ENCODE data around the gene PRPF8. TPM values are rescaled to one million over a fixed set of nuclear protein-coding genes. Genes with fewer than 3 reads are reported as not detected.

PRPF8 gene
- total and polyA plus RNA-seq, 2 of the 13 experiments (the other 11 are each of a cell fraction or from before 2014, with no cell fraction given), result 112 to 179 TPM

DNA sequence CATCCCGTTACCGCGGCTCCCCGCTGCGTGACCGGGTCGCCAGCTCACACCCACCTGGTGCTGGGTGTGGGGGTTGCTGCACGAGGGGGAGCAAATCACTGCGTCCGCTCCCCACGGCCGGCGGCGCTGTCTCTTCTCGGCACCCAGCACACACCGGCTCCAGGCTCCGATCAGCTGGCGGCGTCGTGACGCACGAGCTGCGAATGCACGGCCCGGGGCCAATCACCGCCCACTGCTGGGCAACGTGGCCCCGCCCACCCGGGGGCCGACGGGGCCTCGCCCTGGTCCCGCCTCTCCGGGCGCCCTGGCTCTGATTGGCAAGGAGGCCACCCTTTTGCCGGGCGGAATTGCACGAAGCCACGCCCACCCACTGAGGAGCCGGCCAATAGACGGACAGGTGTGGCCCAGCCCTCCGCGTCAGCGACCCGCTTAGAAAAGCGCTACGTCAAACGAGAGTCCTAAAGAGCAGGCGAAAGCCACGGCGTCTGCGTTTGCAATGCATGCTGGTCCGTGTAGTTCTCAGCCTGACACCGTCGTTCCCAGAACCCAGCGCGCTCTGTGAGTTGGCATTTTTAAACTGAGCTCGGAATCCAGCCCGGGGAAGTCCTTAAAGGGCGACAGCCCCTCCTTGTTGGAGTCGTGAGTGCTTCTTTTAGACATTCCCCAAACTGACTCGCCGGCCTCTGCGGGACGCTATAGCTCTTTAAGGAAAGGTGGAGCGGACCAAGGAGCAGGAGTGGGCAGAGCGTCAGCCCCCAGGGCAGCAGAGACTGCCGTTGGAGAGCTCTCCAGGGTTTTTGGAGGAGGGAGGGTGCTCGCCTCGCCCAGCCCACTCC lies 31.6 kb upstream of the PRPF8 start (continued):
- TF ChIP-seq, protein P1, sequence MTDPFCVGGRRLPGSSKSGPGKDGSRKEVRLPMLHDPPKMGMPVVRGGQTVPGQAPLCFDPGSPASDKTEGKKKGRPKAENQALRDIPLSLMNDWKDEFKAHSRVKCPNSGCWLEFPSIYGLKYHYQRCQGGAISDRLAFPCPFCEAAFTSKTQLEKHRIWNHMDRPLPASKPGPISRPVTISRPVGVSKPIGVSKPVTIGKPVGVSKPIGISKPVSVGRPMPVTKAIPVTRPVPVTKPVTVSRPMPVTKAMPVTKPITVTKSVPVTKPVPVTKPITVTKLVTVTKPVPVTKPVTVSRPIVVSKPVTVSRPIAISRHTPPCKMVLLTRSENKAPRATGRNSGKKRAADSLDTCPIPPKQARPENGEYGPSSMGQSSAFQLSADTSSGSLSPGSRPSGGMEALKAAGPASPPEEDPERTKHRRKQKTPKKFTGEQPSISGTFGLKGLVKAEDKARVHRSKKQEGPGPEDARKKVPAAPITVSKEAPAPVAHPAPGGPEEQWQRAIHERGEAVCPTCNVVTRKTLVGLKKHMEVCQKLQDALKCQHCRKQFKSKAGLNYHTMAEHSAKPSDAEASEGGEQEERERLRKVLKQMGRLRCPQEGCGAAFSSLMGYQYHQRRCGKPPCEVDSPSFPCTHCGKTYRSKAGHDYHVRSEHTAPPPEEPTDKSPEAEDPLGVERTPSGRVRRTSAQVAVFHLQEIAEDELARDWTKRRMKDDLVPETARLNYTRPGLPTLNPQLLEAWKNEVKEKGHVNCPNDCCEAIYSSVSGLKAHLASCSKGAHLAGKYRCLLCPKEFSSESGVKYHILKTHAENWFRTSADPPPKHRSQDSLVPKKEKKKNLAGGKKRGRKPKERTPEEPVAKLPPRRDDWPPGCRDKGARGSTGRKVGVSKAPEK (CRISPR knock-in tag; IDR thresholded peaks at IDR 0.05; ENCODE audit: borderline replicate concordance), result no peak
- no peak for TF ChIP-seq ZNF282 (IDR thresholded peaks at IDR 0.05; ENCODE audit: partially characterized antibody)
- 0 out of 2 replicates have a peak, but pooled peaks have one; percentile 29 for TF ChIP-seq ZBTB7A (CRISPR knock-in tag; IDR thresholded peaks at IDR 0.05)
- no peak for TF ChIP-seq ZNF160 (CRISPR knock-in tag; IDR thresholded peaks at IDR 0.05)
- TF ChIP-seq, protein P2, sequence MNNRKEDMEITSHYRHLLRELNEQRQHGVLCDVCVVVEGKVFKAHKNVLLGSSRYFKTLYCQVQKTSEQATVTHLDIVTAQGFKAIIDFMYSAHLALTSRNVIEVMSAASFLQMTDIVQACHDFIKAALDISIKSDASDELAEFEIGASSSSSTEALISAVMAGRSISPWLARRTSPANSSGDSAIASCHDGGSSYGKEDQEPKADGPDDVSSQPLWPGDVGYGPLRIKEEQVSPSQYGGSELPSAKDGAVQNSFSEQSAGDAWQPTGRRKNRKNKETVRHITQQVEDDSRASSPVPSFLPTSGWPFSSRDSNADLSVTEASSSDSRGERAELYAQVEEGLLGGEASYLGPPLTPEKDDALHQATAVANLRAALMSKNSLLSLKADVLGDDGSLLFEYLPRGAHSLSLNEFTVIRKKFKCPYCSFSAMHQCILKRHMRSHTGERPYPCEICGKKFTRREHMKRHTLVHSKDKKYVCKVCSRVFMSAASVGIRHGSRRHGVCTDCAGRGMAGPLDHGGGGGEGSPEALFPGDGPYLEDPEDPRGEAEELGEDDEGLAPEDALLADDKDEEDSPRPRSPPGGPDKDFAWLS (CRISPR knock-in tag; IDR thresholded peaks at IDR 0.05; ENCODE audit: borderline replicate concordance), result no peak
- TF ChIP-seq, protein P3, sequence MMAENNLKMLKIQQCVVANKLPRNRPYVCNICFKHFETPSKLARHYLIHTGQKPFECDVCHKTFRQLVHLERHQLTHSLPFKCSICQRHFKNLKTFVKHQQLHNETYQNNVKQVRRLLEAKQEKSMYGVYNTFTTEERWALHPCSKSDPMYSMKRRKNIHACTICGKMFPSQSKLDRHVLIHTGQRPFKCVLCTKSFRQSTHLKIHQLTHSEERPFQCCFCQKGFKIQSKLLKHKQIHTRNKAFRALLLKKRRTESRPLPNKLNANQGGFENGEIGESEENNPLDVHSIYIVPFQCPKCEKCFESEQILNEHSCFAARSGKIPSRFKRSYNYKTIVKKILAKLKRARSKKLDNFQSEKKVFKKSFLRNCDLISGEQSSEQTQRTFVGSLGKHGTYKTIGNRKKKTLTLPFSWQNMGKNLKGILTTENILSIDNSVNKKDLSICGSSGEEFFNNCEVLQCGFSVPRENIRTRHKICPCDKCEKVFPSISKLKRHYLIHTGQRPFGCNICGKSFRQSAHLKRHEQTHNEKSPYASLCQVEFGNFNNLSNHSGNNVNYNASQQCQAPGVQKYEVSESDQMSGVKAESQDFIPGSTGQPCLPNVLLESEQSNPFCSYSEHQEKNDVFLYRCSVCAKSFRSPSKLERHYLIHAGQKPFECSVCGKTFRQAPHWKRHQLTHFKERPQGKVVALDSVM (CRISPR knock-in tag; IDR thresholded peaks at IDR 0.05), result no peak; the same call in 1 of the 2 replicates
- TF ChIP-seq HES4 (CRISPR knock-in tag; IDR thresholded peaks at IDR 0.05; ENCODE audit: borderline replicate concordance), result no peak
- TF ChIP-seq, protein P4, sequence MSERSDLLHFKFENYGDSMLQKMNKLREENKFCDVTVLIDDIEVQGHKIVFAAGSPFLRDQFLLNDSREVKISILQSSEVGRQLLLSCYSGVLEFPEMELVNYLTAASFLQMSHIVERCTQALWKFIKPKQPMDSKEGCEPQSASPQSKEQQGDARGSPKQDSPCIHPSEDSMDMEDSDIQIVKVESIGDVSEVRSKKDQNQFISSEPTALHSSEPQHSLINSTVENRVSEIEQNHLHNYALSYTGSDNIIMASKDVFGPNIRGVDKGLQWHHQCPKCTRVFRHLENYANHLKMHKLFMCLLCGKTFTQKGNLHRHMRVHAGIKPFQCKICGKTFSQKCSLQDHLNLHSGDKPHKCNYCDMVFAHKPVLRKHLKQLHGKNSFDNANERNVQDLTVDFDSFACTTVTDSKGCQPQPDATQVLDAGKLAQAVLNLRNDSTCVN (CRISPR knock-in tag; IDR thresholded peaks at IDR 0.05; ENCODE audit: borderline replicate concordance), result no peak
- TF ChIP-seq TMF1 (CRISPR knock-in tag; IDR thresholded peaks at IDR 0.05; ENCODE audit: low read depth), result no peak
- peak; percentile 76 for TF ChIP-seq RBM39 (IDR thresholded peaks at IDR 0.05; ENCODE audit: low read depth, low read length, poor library complexity, severe bottlenecking)
- no peak for TF ChIP-seq GFI1 (CRISPR knock-in tag; IDR thresholded peaks at IDR 0.05; ENCODE audit: borderline replicate concordance)
- no peak for TF ChIP-seq TOE1 (CRISPR knock-in tag; IDR thresholded peaks at IDR 0.05)
- TF ChIP-seq, protein P5, sequence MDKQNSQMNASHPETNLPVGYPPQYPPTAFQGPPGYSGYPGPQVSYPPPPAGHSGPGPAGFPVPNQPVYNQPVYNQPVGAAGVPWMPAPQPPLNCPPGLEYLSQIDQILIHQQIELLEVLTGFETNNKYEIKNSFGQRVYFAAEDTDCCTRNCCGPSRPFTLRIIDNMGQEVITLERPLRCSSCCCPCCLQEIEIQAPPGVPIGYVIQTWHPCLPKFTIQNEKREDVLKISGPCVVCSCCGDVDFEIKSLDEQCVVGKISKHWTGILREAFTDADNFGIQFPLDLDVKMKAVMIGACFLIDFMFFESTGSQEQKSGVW (CRISPR knock-in tag; IDR thresholded peaks at IDR 0.05; ENCODE audit: borderline replicate concordance), result no peak
- no peak for TF ChIP-seq SOX6 (IDR thresholded peaks at IDR 0.05)
- TF ChIP-seq SOX6 (CRISPR knock-in tag; IDR thresholded peaks at IDR 0.05), result no peak; the same call in 1 of the 2 replicates
- TF ChIP-seq, protein P6, sequence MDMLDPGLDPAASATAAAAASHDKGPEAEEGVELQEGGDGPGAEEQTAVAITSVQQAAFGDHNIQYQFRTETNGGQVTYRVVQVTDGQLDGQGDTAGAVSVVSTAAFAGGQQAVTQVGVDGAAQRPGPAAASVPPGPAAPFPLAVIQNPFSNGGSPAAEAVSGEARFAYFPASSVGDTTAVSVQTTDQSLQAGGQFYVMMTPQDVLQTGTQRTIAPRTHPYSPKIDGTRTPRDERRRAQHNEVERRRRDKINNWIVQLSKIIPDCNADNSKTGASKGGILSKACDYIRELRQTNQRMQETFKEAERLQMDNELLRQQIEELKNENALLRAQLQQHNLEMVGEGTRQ (IDR thresholded peaks at IDR 0.05; ENCODE audit: low read depth, low read length), result peak; percentile 49; the same call in 1 of the 2 replicates
- TF ChIP-seq, protein P6 (CRISPR knock-in tag; IDR thresholded peaks at IDR 0.05; ENCODE audit: borderline replicate concordance), result peak; percentile 67; the same call in 1 of the 2 replicates
